Neutrophil (primary cell): Measurements from ENCODE around the gene IL18.

Source experiments
- H3K27ac ChIP-seq: fragments of 200-600 bp; sonication (generic); 2 replicates; pipeline ENCODE4 v1.5.1; 2016; ENCODE audit warnings: mild to moderate bottlenecking, moderate library complexity
- H3K27me3 ChIP-seq: fragments of 200-600 bp; sonication (generic); 2 replicates; pipeline ENCODE4 v1.6.0; 2016; ENCODE audit warnings: mild to moderate bottlenecking
- H3K36me3 ChIP-seq: fragments of 200-600 bp; sonication (generic); 2 replicates; pipeline ENCODE4 v1.5.1; 2017
- H3K4me1 ChIP-seq, 2 experiments: fragments of 200-600 bp in 1 of 2; sonication (generic) in 1 of 2; 1 replicate in 1 of 2; 2 replicates in 1 of 2; pipeline versions ENCODE4 v1.5.1 to v1.6.1; 2013 to 2016; ENCODE audit warnings: low read depth in 1 of 2, low read length in 1 of 2, mild to moderate bottlenecking in 1 of 2, moderate library complexity in 1 of 2; ENCODE audit not compliant: control insufficient read depth in 1 of 2, insufficient read depth in 1 of 2
- H3K4me3 ChIP-seq, 2 experiments: fragments of 200-600 bp in 1 of 2; sonication (generic) in 1 of 2; 1 replicate in 1 of 2; 2 replicates in 1 of 2; pipeline ENCODE4 v1.5.1; 2013 to 2016; ENCODE audit warnings: low read depth in 1 of 2, low read length in 1 of 2, mild to moderate bottlenecking in 1 of 2, moderate library complexity in 1 of 2
- H3K9me3 ChIP-seq: fragments of 200-600 bp; sonication (generic); 2 replicates; pipeline ENCODE4 v1.5.1; 2016
- CTCF ChIP-seq: fragments of 200-600 bp; sonication (generic); IDR thresholded peaks from 2 replicates; pipeline ENCODE4 v1.5.1; 2016; ENCODE audit warnings: antibody characterized with exemption

Gene IL18

GRCh38 chr11:112128483-112129121 is 35.3 kb downstream of the IL18 start:
- Histone ChIP-seq H3K27ac (no peak overlapping the region), H3K36me3 (no peaks in the 10 kb centered on the region), H3K27me3 (no peaks in the 10 kb centered on the region), H3K4me1 (peaks cover 0 to 11% of the 10 kb centered on the region in 2 experiments), H3K9me3 (no peaks in the 10 kb centered on the region), H3K4me3 (no peak overlapping the region)
- no peak for TF ChIP-seq CTCF

- TF ChIP-seq CTCF, result no peak
- Histone ChIP-seq H3K9me3 (no peaks in the 10 kb centered on the region), H3K27me3 (no peaks in the 10 kb centered on the region), H3K36me3 (no peaks in the 10 kb centered on the region), H3K4me1 (peaks cover 0 to 6% of the 10 kb centered on the region in 2 experiments), H3K27ac (no peak overlapping the region), H3K4me3 (no peak overlapping the region)
Measured at GRCh38 chr11:112127056-112127455, 36.8 kb downstream of the IL18 start.

GRCh38 chr11:112123129-112123528 is 40.8 kb downstream of the IL18 start:
- no peak for TF ChIP-seq CTCF
- Histone ChIP-seq H3K9me3 (no peaks in the 10 kb centered on the region), H3K4me1 (no peaks in the 10 kb centered on the region), H3K4me3 (no peak overlapping the region), H3K36me3 (no peaks in the 10 kb centered on the region), H3K27me3 (no peaks in the 10 kb centered on the region), H3K27ac (no peak overlapping the region)

GRCh38 chr11:112121981-112122615 is 41.8 kb downstream of the IL18 start:
- Histone ChIP-seq H3K27me3 (no peaks in the 10 kb centered on the region), H3K9me3 (no peaks in the 10 kb centered on the region), H3K4me3 (no peak overlapping the region), H3K27ac (no peak overlapping the region), H3K4me1 (no peaks in the 10 kb centered on the region), H3K36me3 (no peaks in the 10 kb centered on the region)
- TF ChIP-seq CTCF, result no peak

GRCh38 chr11:112118176-112118575 is 45.7 kb downstream of the IL18 start:
- no peaks in the 10 kb centered on the region for H3K9me3 ChIP-seq
- no peaks in the 10 kb centered on the region for H3K36me3 ChIP-seq
- H3K27ac ChIP-seq, result no peak overlapping the region
- no peaks in the 10 kb centered on the region for H3K4me1 ChIP-seq
- no peaks in the 10 kb centered on the region for H3K27me3 ChIP-seq
- no peak overlapping the region for H3K4me3 ChIP-seq
- TF ChIP-seq CTCF, result no peak
